Suprapubic skin (tissue), 4 donors: ENCODE results near the gene VPS39. TPM values are rescaled to one million over a fixed set of nuclear protein-coding genes. Genes with fewer than 3 reads are reported as not detected.

Source experiments
- DNase-seq, 2 donors: peaks; one replicate each; pipeline ENCODE4 v3.0.0-alpha.2; 2019; ENCODE audit warnings: low spot score in 2 of 2
- H3K27ac ChIP-seq: fragments of 200-600 bp; sonication (generic); one replicate; pipeline ENCODE4 v1.5.1; 2019
- H3K27me3 ChIP-seq: fragments of 200-600 bp; sonication (generic); one replicate; pipeline ENCODE4 v1.5.1; 2019
- H3K36me3 ChIP-seq: fragments of 200-600 bp; sonication (generic); one replicate; pipeline ENCODE4 v1.5.1; 2019
- H3K4me1 ChIP-seq: fragments of 200-600 bp; sonication (generic); one replicate; pipeline ENCODE4 v1.5.1; 2019
- H3K4me3 ChIP-seq: fragments of 200-600 bp; sonication (generic); one replicate; pipeline ENCODE4 v1.5.1; 2019; ENCODE audit warnings: mild to moderate bottlenecking
- H3K9me3 ChIP-seq: fragments of 200-600 bp; sonication (generic); one replicate; pipeline ENCODE4 v1.5.1; 2019
- CTCF ChIP-seq, 2 donors: fragments of 200-600 bp in 1 of 2; fragments of 450-650 bp in 1 of 2; sonication (generic) in 1 of 2; IDR thresholded peaks; one replicate each; pipeline ENCODE4 v1.5.1; 2016 to 2019; ENCODE audit warnings: antibody characterized with exemption in 2 of 2, mild to moderate bottlenecking in 1 of 2, moderate library complexity in 1 of 2
- EP300 ChIP-seq: sonication (generic); formaldehyde crosslinking; IDR thresholded peaks from one replicate; pipeline ENCODE4 v1.6.1; 2017; ENCODE audit warnings: antibody characterized with exemption
- POLR2A ChIP-seq, 2 donors: fragments of 450-650 bp; IDR thresholded peaks; one replicate each; pipeline ENCODE4 v1.6.1; 2017; ENCODE audit warnings: antibody characterized with exemption in 2 of 2, mild to moderate bottlenecking in 2 of 2, moderate library complexity in 2 of 2
- POLR2AphosphoS5 ChIP-seq, 3 donors: sonication (generic); formaldehyde crosslinking; IDR thresholded peaks; one replicate each; pipeline ENCODE4 v1.6.1; 2017; ENCODE audit warnings: antibody characterized with exemption in 3 of 3
- WGBS: methylation state at CpG from one replicate; pipeline ENCODE4 v1.1.5; 2018; 5-methylcytosine and 5-hydroxymethylcytosine counted together
- total RNA-seq, 4 donors: library from RNA; depleted of rRNA; stranded (reverse); fragments of >200 nt; gene quantifications; one replicate each; pipeline ENCODE4 v1.1.0, GENCODE V29; 2016

VPS39 gene
- total RNA-seq, 4 donors from 2014 or later: 44.9 to 158 (median 74.4) TPM

- H3K4me3 ChIP-seq: no peak overlapping the region
- TF ChIP-seq EP300 (no peak), CTCF (IDR thresholded peaks at IDR 0.05) (no peak), POLR2AphosphoS5 (IDR thresholded peaks at IDR 0.05) (no peak), POLR2A (IDR thresholded peaks at IDR 0.05) (no peak)
- H3K4me1 ChIP-seq: peaks cover 12% of the 10 kb centered on the region
- H3K27ac ChIP-seq: no peak overlapping the region
- 72% methylated on average over 3 of the region's 3 CpGs for WGBS
- H3K9me3 ChIP-seq: no peaks in the 10 kb centered on the region
- H3K36me3 ChIP-seq: no peaks in the 10 kb centered on the region
- H3K27me3 ChIP-seq: no peaks in the 10 kb centered on the region
- no peak for DNase-seq
Observed at GRCh38 chr15:42108806-42109205, 99.3 kb downstream of the VPS39 start.

Other genes with a start within 250 kb of the VPS39 start
- 10 to 100 TPM; 16.0 to 31.4 (median 20.9) TPM for gene EHD4, start 235.7 kb downstream of the VPS39 start, total RNA-seq
- gene PLA2G4E, start 187.3 kb downstream of the VPS39 start, total RNA-seq: 100 to 1,000 TPM in 1 of 4 donors, 10 to 100 TPM in 3; 47.9 to 129 (median 60.9) TPM
- 10 to 100 TPM; 15.0 to 29.6 (median 24.4) TPM for gene PLA2G4D, start 113.7 kb downstream of the VPS39 start, total RNA-seq
- 100 to 1,000 TPM; 209 to 311 (median 246) TPM for gene PLA2G4F, start 51.7 kb downstream of the VPS39 start, total RNA-seq
- 10 to 100 TPM; 23.0 to 47.7 (median 30.4) TPM for gene GANC, start 64.9 kb upstream of the VPS39 start, total RNA-seq
- gene TMEM87A, start 65.1 kb upstream of the VPS39 start, total RNA-seq: 100 to 1,000 TPM in 1 of 4 donors, 10 to 100 TPM in 3; 70.6 to 104 (median 83.5) TPM
- gene CAPN3, start 151.2 kb upstream of the VPS39 start, total RNA-seq: 100 to 1,000 TPM in 1 of 4 donors, 10 to 100 TPM in 3; 28.9 to 117 (median 50.1) TPM